GM12878 (cell line): ENCODE measurements around the gene MGRN1. TPM values are rescaled to one million over a fixed set of nuclear protein-coding genes. Genes with fewer than 3 reads are reported as not detected.

Experiments
- ATAC-seq: fragments of 200-7000 bp; cut with Tn5 transposase; 3 replicates; pipeline ENCODE4 v1.9.1; 2020; ENCODE audit warnings: mild to moderate bottlenecking, moderate library complexity
- BruUV-seq: library from RNA; stranded (reverse); fragments of 400-500 nt; replicated peaks from 2 replicates; lab custom pipeline; 2021; lab: Mats Ljungman, UMichigan
- CTCF ChIA-PET: fragments of 300-600 bp; sonication (Branson Sonifier 250); formaldehyde crosslinking; extraction: SDS; loops from one replicate; lab custom pipeline; 2021; ENCODE audit warnings: inconsistent platforms; lab: Yijun Ruan, JAX
- POLR2A ChIA-PET: fragments of 350-600 bp; formaldehyde crosslinking; extraction: SDS; loops from one replicate; lab custom pipeline; 2021; ENCODE audit warnings: inconsistent platforms; lab: Charles Lee
- RAD21 ChIA-PET: fragments of 300-600 bp; sonication (Branson Sonifier 250); formaldehyde crosslinking; loops from one replicate; lab custom pipeline; 2023; ENCODE audit warnings: antibody characterized with exemption; ENCODE audit not compliant: unreplicated experiment; lab: Charles Lee
- SMC1A ChIA-PET: fragments of 300-600 bp; sonication (Branson Sonifier 250); formaldehyde crosslinking; loops from one replicate; lab custom pipeline; 2023; ENCODE audit not compliant: unreplicated experiment, uncharacterized antibody; lab: Charles Lee
- DNase-seq: peaks from one replicate; pipeline ENCODE4 v3.0.0-alpha.2; 2011; ENCODE audit warnings: low read depth, low spot score
- FAIRE-seq: peaks from 3 replicates; lab custom pipeline; 2011; peaks lifted over from hg19 to GRCh38; lab: Jason Lieb, UNC
- H2AFZ ChIP-seq: 2 replicates; pipeline ENCODE4 v1.6.0; 2011; ENCODE audit warnings: low read depth, low read length, control low read depth; ENCODE audit not compliant: control insufficient read depth
- H3K27ac ChIP-seq: 2 replicates; pipeline ENCODE4 v1.5.1; 2011; ENCODE audit warnings: control low read depth; ENCODE audit not compliant: control insufficient read depth, insufficient read depth
- H3K27me3 ChIP-seq, 2 experiments: replicated peaks in 1 of 2; 2 replicates each; pipeline versions ENCODE4 v1.6.0 to v1.6.1; 2011; ENCODE audit warnings: low read length in 1 of 2; ENCODE audit not compliant: control insufficient read depth in 2 of 2, insufficient read depth in 2 of 2
- H3K36me3 ChIP-seq, 2 experiments: 2 replicates each; pipeline ENCODE4 v1.5.1; 2011; ENCODE audit warnings: low read length in 1 of 2; ENCODE audit not compliant: control insufficient read depth in 2 of 2, insufficient read depth in 2 of 2
- H3K4me1 ChIP-seq: 2 replicates; pipeline ENCODE4 v1.6.1; 2011; ENCODE audit warnings: mild to moderate bottlenecking, low read length, moderate library complexity, mixed read lengths; ENCODE audit not compliant: control insufficient read depth, insufficient read depth
- H3K4me2 ChIP-seq: 2 replicates; pipeline ENCODE4 v1.6.0; 2011; ENCODE audit warnings: control low read depth; ENCODE audit not compliant: control insufficient read depth, insufficient read depth
- H3K4me3 ChIP-seq: fragments of 200-600 bp; sonication (generic); 2 replicates; pipeline ENCODE4 v1.5.1; 2016
- H3K79me2 ChIP-seq: 2 replicates; pipeline ENCODE4 v1.6.0; 2011; ENCODE audit warnings: low read length; ENCODE audit not compliant: control insufficient read depth, insufficient read depth
- H3K9ac ChIP-seq: 2 replicates; pipeline ENCODE4 v1.8.0; 2011; ENCODE audit warnings: low read length, control low read depth, mixed read lengths; ENCODE audit not compliant: control insufficient read depth, insufficient read depth
- H3K9me3 ChIP-seq: replicated peaks from 3 replicates; pipeline ENCODE4 v1.5.1; 2011; ENCODE audit warnings: mild to moderate bottlenecking, low read length; ENCODE audit not compliant: control insufficient read depth, insufficient read depth
- H4K20me1 ChIP-seq: 2 replicates; pipeline ENCODE4 v1.6.0; 2011; ENCODE audit not compliant: control insufficient read depth, insufficient read depth
- BACH1 ChIP-seq: fragments of 450-650 bp; IDR thresholded peaks from 2 replicates; pipeline ENCODE4 v1.6.1; 2017; ENCODE audit warnings: mild to moderate bottlenecking, borderline replicate concordance
- BHLHE40 ChIP-seq, 2 experiments: fragments of 450-650 bp in 1 of 2; IDR thresholded peaks; 2 replicates each; pipeline ENCODE4 v1.6.1; 2011 to 2017; ENCODE audit warnings: low read depth in 2 of 2, borderline replicate concordance in 1 of 2, improper control_type of control experiment in 1 of 2, low read length in 1 of 2, mild to moderate bottlenecking in 1 of 2
- CHD1 ChIP-seq: IDR thresholded peaks from 2 replicates; pipeline ENCODE4 v1.6.1; 2012; ENCODE audit warnings: low read depth, low read length, improper control_type of control experiment
- DPF2 ChIP-seq: fragments of 450-650 bp; IDR thresholded peaks from 2 replicates; pipeline ENCODE4 v1.6.1; 2017; ENCODE audit warnings: mild to moderate bottlenecking
- HDAC2 ChIP-seq: fragments of 200-600 bp; sonication (generic); IDR thresholded peaks from 2 replicates; pipeline ENCODE4 v1.6.1; 2017
- IRF3 ChIP-seq: fragments of 450-650 bp; IDR thresholded peaks from 2 replicates; pipeline ENCODE4 v1.6.1; 2014; ENCODE audit warnings: mild to moderate bottlenecking
- IRF5 ChIP-seq: fragments of 450-650 bp; IDR thresholded peaks from 2 replicates; pipeline ENCODE4 v1.6.1; 2017; ENCODE audit warnings: borderline replicate concordance
- JUND ChIP-seq: IDR thresholded peaks from 2 replicates; pipeline ENCODE4 v1.6.1; 2012; ENCODE audit warnings: low read depth, mild to moderate bottlenecking, low read length, improper control_type of control experiment, moderate library complexity
- LARP7 ChIP-seq: fragments of 450-650 bp; IDR thresholded peaks from 2 replicates; pipeline ENCODE4 v1.6.1; 2017; ENCODE audit warnings: mild to moderate bottlenecking
- NKRF ChIP-seq: fragments of 450-650 bp; conservative IDR thresholded peaks from 2 replicates; pipeline ENCODE4 v1.6.1; 2017; ENCODE audit warnings: mild to moderate bottlenecking, moderate library complexity
- PBX3 ChIP-seq: IDR thresholded peaks from 2 replicates; pipeline ENCODE4 v1.6.1; 2011; ENCODE audit warnings: mild to moderate bottlenecking, low read depth, low read length, moderate library complexity; ENCODE audit not compliant: insufficient replicate concordance
- POLR2A ChIP-seq: IDR thresholded peaks from 2 replicates; pipeline ENCODE4 v1.6.1; 2011; ENCODE audit warnings: low read depth, mild to moderate bottlenecking, low read length
- POU2F2 ChIP-seq: IDR thresholded peaks from 3 replicates; pipeline ENCODE4 v1.6.1; 2011; ENCODE audit warnings: low read depth, mild to moderate bottlenecking, low read length, borderline replicate concordance
- TCF3 ChIP-seq: IDR thresholded peaks from 2 replicates; pipeline ENCODE4 v1.6.1; 2012; ENCODE audit warnings: low read depth, mild to moderate bottlenecking, low read length, borderline replicate concordance; ENCODE audit not compliant: insufficient read depth
- WGBS: methylation state at CpG from one replicate; pipeline ENCODE4 v1.1.6; 2016; ENCODE audit warnings: low lambda C conversion rate; ENCODE audit not compliant: insufficient replicate concordance, insufficient coverage; ENCODE audit errors: missing lambda C conversion rate; 5-methylcytosine and 5-hydroxymethylcytosine counted together
- in situ Hi-C: fragments of 300-500 bp; cut with MboI; formaldehyde crosslinking; loops from 9 replicates; pipeline ENCODE4 v1.14.3; 2018; ENCODE audit warnings: mixed read lengths
- intact Hi-C: fragments of 100-400 bp; cut with micrococcal nuclease; formaldehyde crosslinking; loops from one replicate; pipeline ENCODE4 v1.14.2; 2022; ENCODE audit not compliant: unreplicated experiment
- polyA plus RNA-seq, 11 experiments: library from polyadenylated mRNA; depleted of rRNA in 4 of 11; unstranded in 6 of 11; stranded (reverse) in 5 of 11; fragments of >200 nt; fragmentation: Nextera tagmentation in 4 of 11; fragmentation: Illumina TruSeq in 1 of 11; extraction: Ambion mirVana in 4 of 11; extraction: Trizol in 1 of 11; gene quantifications; 1 replicate in 1 of 11; 2 replicates in 10 of 11; pipeline versions ENCODE4 v1.2.1 to v1.2.3, GENCODE V29; 2011 to 2016; ENCODE audit warnings: inconsistent platforms in 2 of 11, missing spikeins in 2 of 11, low read depth in 1 of 11
- total RNA-seq, 4 experiments: library from RNA; depleted of rRNA in 3 of 4; stranded (reverse); fragments of >200 nt in 3 of 4; fragmentation: Illumina TruSeq in 1 of 4; extraction: Trizol in 1 of 4; gene quantifications; 2 replicates each; pipeline versions ENCODE4 v1.2.1 to v1.2.3, GENCODE V29; 2013 to 2021

MGRN1 gene
- total and polyA plus RNA-seq, 10 of the 15 experiments (the other 5 are each of a cell fraction or from before 2014, with no cell fraction given), result 0.35 to 86.7 (median 14.6) TPM

- no peak for TF ChIP-seq IRF5
- no peak for TF ChIP-seq CHD1
- no peak for TF ChIP-seq JUND
These were observed 68.8 kb downstream of the MGRN1 start, which contains the start of gene NUDT16L1 (continued) for GRCh38 chr16:4693296-4693955.

- ChIA-PET SMC1A (no interaction called here), CTCF (interaction anchor here (0.8 to 1.9 kb wide), 3 partner anchors 16 to 105 kb away, joined by 3 to 5 read pairs (median 3); partner anchors contain the start of gene MGRN1), RAD21 (interaction anchor here (1.9 kb wide), 1 partner anchor 40 kb away, joined by 7 read pairs; the partner anchor contains the start of genes ANKS3 and DNAAF8), POLR2A (interaction anchor here (1.0 to 1.3 kb wide), 3 partner anchors 10 to 108 kb away, joined by 3 to 6 read pairs (median 4); partner anchors contain the start of genes ANKS3, DNAAF8 and ROGDI)
- Histone ChIP-seq H3K27me3 (no peaks in the 10 kb centered on the region), H3K4me1 (peaks cover 12% of the 10 kb centered on the region), H3K9me3 (no peaks in the 10 kb centered on the region), H3K36me3 (peaks cover 2 to 26% of the 10 kb centered on the region in 2 experiments; a peak in 3 of 4 replicates), H2AFZ (peak overlapping the region; percentile 69), H3K4me2 (peak overlapping the region; percentile 64; the same call in 1 of the 2 replicates), H3K79me2 (peaks cover 11% of the 10 kb centered on the region), H3K27ac (peak overlapping the region; percentile 74), H4K20me1 (no peaks in the 10 kb centered on the region), H3K9ac (peak overlapping the region; percentile 92), H3K4me3 (peak overlapping the region; percentile 94)
- BruUV-seq, result TSS peak; percentile 60
- intact Hi-C loops (loop anchor here (5.0 kb wide), 1 partner anchor 263 kb away; the partner anchor contains the start of gene SEC14L5), in situ Hi-C loops (no loop called here)
- DNase-seq (no peak), ATAC-seq (peak; percentile 60), FAIRE-seq (no peak)
- WGBS, result 2% methylated on average over 39 of the region's 54 CpGs
- TF ChIP-seq BACH1 (peak; percentile 8; the same call in 1 of the 2 replicates), POU2F2 (no peak), TCF3 (0 out of 2 replicates have a peak, but pooled peaks have one; percentile 66), BHLHE40 (IDR thresholded peaks at IDR 0.05; ENCODE audit: borderline replicate concordance in 1 of 2, low read depth in 2 of 2, low read length in 1 of 2) (peak in 1 of 2 experiments; percentile 49; a peak in 2 of 4 replicates), DPF2 (peak; percentile 2; the same call in 1 of the 2 replicates), NKRF (peak; percentile 47; the same call in 1 of the 2 replicates), PBX3 (no peak), POLR2A (peak; percentile 71), IRF3 (no peak), HDAC2 (no peak), LARP7 (peak; percentile 51; the same call in 1 of the 2 replicates)
These were observed 69.5 kb downstream of the MGRN1 start for GRCh38 chr16:4693956-4694641.
